Measurements from ENCODE around the gene SGK1. TPM values are rescaled to one million over a fixed set of nuclear protein-coding genes. Genes with fewer than 3 reads are reported as not detected.

The SGK1 gene
- total and polyA plus RNA-seq, 4 donors = 68.9 to 299 (median 148) TPM

DNA sequence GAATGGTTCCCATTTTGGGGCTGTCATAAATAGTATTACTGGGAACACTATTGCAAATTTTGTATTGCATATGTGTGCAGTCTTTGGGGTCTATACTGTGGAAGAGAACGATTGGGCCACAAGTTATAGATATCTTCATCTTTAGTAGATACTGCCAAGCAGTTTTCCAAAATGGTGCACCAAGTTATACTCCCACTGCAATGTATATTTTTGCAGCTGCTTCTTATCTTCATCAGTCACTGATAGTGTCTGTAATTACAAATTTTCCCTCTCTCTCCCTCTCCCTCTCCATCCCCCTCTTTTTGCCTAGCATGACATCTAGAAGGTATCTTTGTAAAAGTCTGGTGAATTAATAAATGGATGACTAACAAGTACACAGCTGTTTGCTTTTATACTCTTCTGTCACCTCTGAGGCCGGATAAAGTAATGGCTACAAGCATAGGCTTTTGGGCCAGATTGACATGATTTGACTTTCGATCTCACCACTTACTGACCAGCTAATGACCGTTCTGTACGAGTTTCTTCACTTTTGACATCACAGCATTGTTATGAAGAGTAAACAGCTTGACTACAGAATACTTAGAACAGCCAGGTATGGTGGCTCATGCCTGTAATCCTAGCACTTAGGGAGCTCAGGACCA is 152.2 kb downstream of the SGK1 start:
- 81 to 82% methylated on average over 5 of the region's 5 CpGs for WGBS, 2 donors
- Histone ChIP-seq H3K9me3 (ENCODE audit: control insufficient read depth in 4 of 4, insufficient read depth in 3 of 4, low read length in 3 of 4) (no peaks in the 10 kb centered on the region), H3K36me3 (ENCODE audit: control insufficient read depth in 4 of 4, insufficient read depth in 4 of 4, low read length in 4 of 4) (peaks cover 0 to 10% (median 5%) of the 10 kb centered on the region in 4 donors), H3K9ac (ENCODE audit: insufficient read depth in 1 of 2, low read length in 2 of 2) (no peak overlapping the region), H3K4me1 (ENCODE audit: control insufficient read depth in 5 of 5, insufficient read depth in 5 of 5, low read length in 5 of 5) (peaks cover 0 to under 1% (median 0%) of the 10 kb centered on the region in 5 donors), H3K27me3 (ENCODE audit: control insufficient read depth in 3 of 3, insufficient read depth in 3 of 3, low read length in 2 of 3) (no peaks in the 10 kb centered on the region), H3K27ac (ENCODE audit: low read depth in 1 of 2, low read length in 1 of 2) (no peak overlapping the region), H3K4me3 (no peak overlapping the region)
- TF ChIP-seq, protein P1, sequence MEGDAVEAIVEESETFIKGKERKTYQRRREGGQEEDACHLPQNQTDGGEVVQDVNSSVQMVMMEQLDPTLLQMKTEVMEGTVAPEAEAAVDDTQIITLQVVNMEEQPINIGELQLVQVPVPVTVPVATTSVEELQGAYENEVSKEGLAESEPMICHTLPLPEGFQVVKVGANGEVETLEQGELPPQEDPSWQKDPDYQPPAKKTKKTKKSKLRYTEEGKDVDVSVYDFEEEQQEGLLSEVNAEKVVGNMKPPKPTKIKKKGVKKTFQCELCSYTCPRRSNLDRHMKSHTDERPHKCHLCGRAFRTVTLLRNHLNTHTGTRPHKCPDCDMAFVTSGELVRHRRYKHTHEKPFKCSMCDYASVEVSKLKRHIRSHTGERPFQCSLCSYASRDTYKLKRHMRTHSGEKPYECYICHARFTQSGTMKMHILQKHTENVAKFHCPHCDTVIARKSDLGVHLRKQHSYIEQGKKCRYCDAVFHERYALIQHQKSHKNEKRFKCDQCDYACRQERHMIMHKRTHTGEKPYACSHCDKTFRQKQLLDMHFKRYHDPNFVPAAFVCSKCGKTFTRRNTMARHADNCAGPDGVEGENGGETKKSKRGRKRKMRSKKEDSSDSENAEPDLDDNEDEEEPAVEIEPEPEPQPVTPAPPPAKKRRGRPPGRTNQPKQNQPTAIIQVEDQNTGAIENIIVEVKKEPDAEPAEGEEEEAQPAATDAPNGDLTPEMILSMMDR (IDR thresholded peaks at IDR 0.05; ENCODE audit: control extremely low read depth, extremely low read depth) = no peak
- ATAC-seq (ENCODE audit: insufficient read depth, low FRiP score) (no peak), DNase-seq (no peak)

DNA sequence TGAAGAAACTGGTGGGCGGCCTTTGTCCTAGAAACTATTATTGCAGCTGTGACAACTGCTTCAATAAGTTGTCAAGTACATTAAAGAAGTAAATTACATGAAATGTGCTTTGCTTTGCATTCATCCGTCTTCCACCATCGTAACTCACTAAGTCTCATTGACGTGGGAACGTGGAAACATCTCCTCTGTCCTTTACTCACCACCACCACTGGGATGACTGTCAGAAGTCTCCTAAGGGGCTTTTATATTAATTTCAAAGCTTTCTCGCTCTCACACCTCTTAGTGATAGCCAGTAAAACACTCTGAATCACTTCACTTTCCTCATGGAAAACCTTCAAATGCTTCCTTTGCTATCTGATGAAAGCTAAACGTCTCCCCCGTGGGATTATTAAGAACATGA is 153.6 kb downstream of the SGK1 start:
- peaks cover 0 to 4% (median under 1%) of the 10 kb centered on the region in 4 donors for H3K36me3 ChIP-seq (ENCODE audit: control insufficient read depth in 4 of 4, insufficient read depth in 4 of 4, low read length in 4 of 4)
- TF ChIP-seq, protein P1 (IDR thresholded peaks at IDR 0.05; ENCODE audit: control extremely low read depth, extremely low read depth) = no peak
- H3K27me3 ChIP-seq (ENCODE audit: control insufficient read depth in 3 of 3, insufficient read depth in 3 of 3, low read length in 2 of 3) = no peaks in the 10 kb centered on the region
- DNase-seq = no peak
- no peak for ATAC-seq (ENCODE audit: insufficient read depth, low FRiP score)
- H3K4me3 ChIP-seq = no peak overlapping the region
- no peak overlapping the region for H3K9ac ChIP-seq (ENCODE audit: insufficient read depth in 1 of 2, low read length in 2 of 2)
- H3K9me3 ChIP-seq (ENCODE audit: control insufficient read depth in 4 of 4, insufficient read depth in 3 of 4, low read length in 3 of 4) = no peaks in the 10 kb centered on the region
- H3K4me1 ChIP-seq (ENCODE audit: control insufficient read depth in 5 of 5, insufficient read depth in 5 of 5, low read length in 5 of 5) = no peaks in the 10 kb centered on the region
- 86 to 91% methylated on average over 8 of the region's 8 CpGs for WGBS, 2 donors
- no peak overlapping the region for H3K27ac ChIP-seq (ENCODE audit: low read depth in 1 of 2, low read length in 1 of 2)

GRCh38 chr6:134162932-134163331 is 155.0 kb downstream of the SGK1 start:
- Histone ChIP-seq H3K27ac (ENCODE audit: low read depth in 1 of 2, low read length in 1 of 2) (no peak overlapping the region), H3K36me3 (ENCODE audit: control insufficient read depth in 4 of 4, insufficient read depth in 4 of 4, low read length in 4 of 4) (no peaks in the 10 kb centered on the region), H3K9me3 (ENCODE audit: control insufficient read depth in 4 of 4, insufficient read depth in 3 of 4, low read length in 3 of 4) (no peaks in the 10 kb centered on the region), H3K4me3 (no peak overlapping the region), H3K27me3 (ENCODE audit: control insufficient read depth in 3 of 3, insufficient read depth in 3 of 3, low read length in 2 of 3) (no peaks in the 10 kb centered on the region), H3K4me1 (ENCODE audit: control insufficient read depth in 5 of 5, insufficient read depth in 5 of 5, low read length in 5 of 5) (no peaks in the 10 kb centered on the region), H3K9ac (ENCODE audit: insufficient read depth in 1 of 2, low read length in 2 of 2) (no peak overlapping the region)
- ATAC-seq (ENCODE audit: insufficient read depth, low FRiP score) (no peak), DNase-seq (no peak)
- TF ChIP-seq, protein P1 (IDR thresholded peaks at IDR 0.05; ENCODE audit: control extremely low read depth, extremely low read depth) = no peak
- 70 to 79% methylated on average over 3 of the region's 3 CpGs for WGBS, 2 donors

- TF ChIP-seq, protein P1 (IDR thresholded peaks at IDR 0.05; ENCODE audit: control extremely low read depth, extremely low read depth) = no peak
- 61 to 75% methylated on average over 1 of the region's 1 CpG for WGBS, 2 donors
- Histone ChIP-seq H3K9me3 (ENCODE audit: control insufficient read depth in 4 of 4, insufficient read depth in 3 of 4, low read length in 3 of 4) (no peaks in the 10 kb centered on the region), H3K4me1 (ENCODE audit: control insufficient read depth in 5 of 5, insufficient read depth in 5 of 5, low read length in 5 of 5) (no peaks in the 10 kb centered on the region), H3K27ac (ENCODE audit: low read depth in 1 of 2, low read length in 1 of 2) (no peak overlapping the region), H3K27me3 (ENCODE audit: control insufficient read depth in 3 of 3, insufficient read depth in 3 of 3, low read length in 2 of 3) (no peaks in the 10 kb centered on the region), H3K36me3 (ENCODE audit: control insufficient read depth in 4 of 4, insufficient read depth in 4 of 4, low read length in 4 of 4) (no peaks in the 10 kb centered on the region), H3K4me3 (no peak overlapping the region), H3K9ac (ENCODE audit: insufficient read depth in 1 of 2, low read length in 2 of 2) (no peak overlapping the region)
- no peak for DNase-seq
- ATAC-seq (ENCODE audit: insufficient read depth, low FRiP score) = no peak
Observed at GRCh38 chr6:134161041-134161440, 156.9 kb downstream of the SGK1 start.

Data from lung (tissue), 12 donors.